ENCODE measurements around the gene MAPKAPK2. TPM values are rescaled to one million over a fixed set of nuclear protein-coding genes. Genes with fewer than 3 reads are reported as not detected.

MAPKAPK2 gene
- total and polyA plus RNA-seq, 2 of the 13 experiments (the other 11 are each of a cell fraction or from before 2014, with no cell fraction given), result 16.6 to 34.0 TPM

GRCh38 chr1:206635080-206635977 is 49.4 kb upstream of the MAPKAPK2 start, which contains the start of gene DYRK3 (continued):
- no peak for TF ChIP-seq ZNF414 (CRISPR knock-in tag; IDR thresholded peaks at IDR 0.05)
- TF ChIP-seq MXI1 (IDR thresholded peaks at IDR 0.05; ENCODE audit: borderline replicate concordance, low read depth, low read length), result peak; percentile 98
- TF ChIP-seq ZNF598 (CRISPR knock-in tag; IDR thresholded peaks at IDR 0.05; ENCODE audit: borderline replicate concordance), result peak; percentile 22; the same call in 1 of the 2 replicates
- no peak for TF ChIP-seq ATAD3A (CRISPR knock-in tag; IDR thresholded peaks at IDR 0.05)
- no peak for TF ChIP-seq ZNF136 (CRISPR knock-in tag; IDR thresholded peaks at IDR 0.05; ENCODE audit: low read depth)
- TF ChIP-seq IKZF1 (IDR thresholded peaks at IDR 0.05), result no peak
- TF ChIP-seq REL (CRISPR knock-in tag; conservative IDR thresholded peaks at IDR 0.05), result peak; percentile 59; the same call in 1 of the 2 replicates
- TF ChIP-seq ZNF788 (CRISPR knock-in tag; IDR thresholded peaks at IDR 0.05; ENCODE audit: borderline replicate concordance), result peak; percentile 40; the same call in 1 of the 2 replicates
- peak; percentile 74 for TF ChIP-seq ZNF574 (CRISPR knock-in tag; IDR thresholded peaks at IDR 0.05)
- TF ChIP-seq NRL (CRISPR knock-in tag; IDR thresholded peaks at IDR 0.05; ENCODE audit: borderline replicate concordance), result peak; percentile 40; the same call in 1 of the 2 replicates
- TF ChIP-seq PAWR (CRISPR knock-in tag; IDR thresholded peaks at IDR 0.05; ENCODE audit: borderline replicate concordance), result 0 out of 2 replicates have a peak, but pooled peaks have one; percentile 33
- no peak for TF ChIP-seq ZNF232 (CRISPR knock-in tag; IDR thresholded peaks at IDR 0.05; ENCODE audit: borderline replicate concordance)
- TF ChIP-seq ZNF713 (CRISPR knock-in tag; IDR thresholded peaks at IDR 0.05), result no peak
- no peak for TF ChIP-seq THAP8 (CRISPR knock-in tag; IDR thresholded peaks at IDR 0.05; ENCODE audit: borderline replicate concordance)
- TF ChIP-seq CCDC6 (CRISPR knock-in tag; IDR thresholded peaks at IDR 0.05), result no peak; the same call in 1 of the 2 replicates
- no peak for TF ChIP-seq ARID3A (IDR thresholded peaks at IDR 0.05; ENCODE audit: low read depth, low read length)
- no peak for TF ChIP-seq ZFAT (CRISPR knock-in tag; conservative IDR thresholded peaks at IDR 0.05)
- peak; percentile 16; the same call in 1 of the 2 replicates for TF ChIP-seq ZNF280B (CRISPR knock-in tag; IDR thresholded peaks at IDR 0.05; ENCODE audit: borderline replicate concordance)
- no peak for TF ChIP-seq ZNF670 (CRISPR knock-in tag; IDR thresholded peaks at IDR 0.05; ENCODE audit: borderline replicate concordance)
- TF ChIP-seq ZBTB42 (CRISPR knock-in tag; IDR thresholded peaks at IDR 0.05), result 0 out of 2 replicates have a peak, but pooled peaks have one; percentile 35
